GM19463 (cell line): ENCODE data around the gene IRX3.

Experiments used
- ATAC-seq: cut with Tn5 transposase; IDR thresholded peaks from one replicate; pipeline ENCODE4 v1.9.1; 2021; ENCODE audit warnings: mild to moderate bottlenecking, moderate library complexity; ENCODE audit not compliant: unreplicated experiment

IRX3 gene

GRCh38 chr16:54291656-54292487, 5.3 kb upstream of the IRX3 start:
- ATAC-seq: no peak

GRCh38 chr16:54290833-54291655, 4.5 kb upstream of the IRX3 start:
- no peak for ATAC-seq

- ATAC-seq: no peak
Observed at GRCh38 chr16:54289945-54290832, 3.6 kb upstream of the IRX3 start.

GRCh38 chr16:54289242-54289944, 2.8 kb upstream of the IRX3 start:
- no peak for ATAC-seq

GRCh38 chr16:54288835-54289241, 2.3 kb upstream of the IRX3 start:
- no peak for ATAC-seq

- no peak for ATAC-seq
Observed at GRCh38 chr16:54288030-54288834, 1.6 kb upstream of the IRX3 start.

- ATAC-seq: no peak
Observed at GRCh38 chr16:54287131-54288029, 793 bp upstream of the IRX3 start.

- ATAC-seq: no peak
Observed at GRCh38 chr16:54286090-54286365, 559 bp downstream of the IRX3 start.

- ATAC-seq: no peak
Observed at GRCh38 chr16:54285414-54286089, 1.0 kb downstream of the IRX3 start.

- ATAC-seq: no peak
Observed at GRCh38 chr16:54284931-54285413, 1.6 kb downstream of the IRX3 start.

- ATAC-seq: no peak
Observed at GRCh38 chr16:54284319-54284930, 2.2 kb downstream of the IRX3 start.

- ATAC-seq: no peak
Observed at GRCh38 chr16:54283725-54284318, 2.8 kb downstream of the IRX3 start.

GRCh38 chr16:54282928-54283724, 3.5 kb downstream of the IRX3 start:
- ATAC-seq: no peak

- ATAC-seq: no peak
Observed at GRCh38 chr16:54282202-54282927, 4.2 kb downstream of the IRX3 start.

- no peak for ATAC-seq
Observed at GRCh38 chr16:54281535-54282201, 4.9 kb downstream of the IRX3 start.
